ENCODE measurements around the gene WAC. TPM values are rescaled to one million over a fixed set of nuclear protein-coding genes. Genes with fewer than 3 reads are reported as not detected.

The WAC gene
- total and polyA plus RNA-seq, 9 of the 15 experiments (the other 6 are each of a cell fraction or from before 2014, with no cell fraction given) = 24.8 to 123 (median 78.2) TPM

- TF ChIP-seq SMARCC2 (IDR thresholded peaks at IDR 0.05; ENCODE audit: low read depth) (no peak; the same call in 1 of the 2 replicates), WHSC1 (IDR thresholded peaks at IDR 0.05; ENCODE audit: low read length) (no peak), ZKSCAN1 (IDR thresholded peaks at IDR 0.05; ENCODE audit: low read depth, low read length) (no peak), E2F6 (IDR thresholded peaks at IDR 0.05; ENCODE audit: borderline replicate concordance in 1 of 2, extremely low read depth in 1 of 2, insufficient read depth in 1 of 2, insufficient read length in 1 of 2, low read depth in 1 of 2, low read length in 1 of 2, poor library complexity in 1 of 2, severe bottlenecking in 1 of 2) (peak in 1 of 2 experiments; percentile 8), NUFIP1 (IDR thresholded peaks at IDR 0.05; ENCODE audit: partially characterized antibody) (no peak), CAMTA2 (CRISPR knock-in tag; conservative IDR thresholded peaks at IDR 0.05) (no peak), NCOR1 (IDR thresholded peaks at IDR 0.05) (no peak), CREM (IDR thresholded peaks at IDR 0.05; ENCODE audit: low read depth) (no peak), NCOA4 (IDR thresholded peaks at IDR 0.05; ENCODE audit: partially characterized antibody) (no peak), ZZZ3 (IDR thresholded peaks at IDR 0.05) (peak; percentile 78), ILF3 (IDR thresholded peaks at IDR 0.05; ENCODE audit: borderline replicate concordance) (no peak), HNRNPLL (IDR thresholded peaks at IDR 0.05; ENCODE audit: low read depth, low read length, poor library complexity, severe bottlenecking) (no peak), MITF (IDR thresholded peaks at IDR 0.05) (no peak), DPF2 (IDR thresholded peaks at IDR 0.05) (no peak), MYC (IDR thresholded peaks at IDR 0.05; ENCODE audit: low read depth, low read length) (no peak), MYC (CRISPR knock-in tag; IDR thresholded peaks at IDR 0.05; ENCODE audit: borderline replicate concordance, low read depth) (no peak), TRIM25 (IDR thresholded peaks at IDR 0.05; ENCODE audit: borderline replicate concordance) (no peak), ATF4 (CRISPR knock-in tag; IDR thresholded peaks at IDR 0.05) (no peak), BRCA1 (IDR thresholded peaks at IDR 0.05) (no peak), BRCA1 (CRISPR knock-in tag; IDR thresholded peaks at IDR 0.05) (no peak), MBD2 (IDR thresholded peaks at IDR 0.05; ENCODE audit: borderline replicate concordance, low read depth) (no peak), ZNF79 (CRISPR knock-in tag; IDR thresholded peaks at IDR 0.05; ENCODE audit: low read depth) (no peak), U2AF2 (optimal IDR thresholded peaks at IDR 0.05; ENCODE audit: low read depth, low read length) (no peak), U2AF1 (optimal IDR thresholded peaks at IDR 0.05; ENCODE audit: low read depth, low read length) (no peak), KLF16 (IDR thresholded peaks at IDR 0.05) (no peak), RBM34 (IDR thresholded peaks at IDR 0.05; ENCODE audit: borderline replicate concordance, insufficient read depth, low read length) (no peak)
Measured at GRCh38 chr10:28533571-28534304, 820 bp downstream of the WAC start (continued).

All from K562 (cell line).